Measurements from ENCODE around the gene ZNF580. TPM values are rescaled to one million over a fixed set of nuclear protein-coding genes. Genes with fewer than 3 reads are reported as not detected.
A peak's percentile ranks its signal among the peaks of the same experiment; 100 is the strongest.

ZNF580 gene
- total RNA-seq, 6 donors from 2014 or later = 28.1 to 84.1 (median 38.0) TPM

DNA sequence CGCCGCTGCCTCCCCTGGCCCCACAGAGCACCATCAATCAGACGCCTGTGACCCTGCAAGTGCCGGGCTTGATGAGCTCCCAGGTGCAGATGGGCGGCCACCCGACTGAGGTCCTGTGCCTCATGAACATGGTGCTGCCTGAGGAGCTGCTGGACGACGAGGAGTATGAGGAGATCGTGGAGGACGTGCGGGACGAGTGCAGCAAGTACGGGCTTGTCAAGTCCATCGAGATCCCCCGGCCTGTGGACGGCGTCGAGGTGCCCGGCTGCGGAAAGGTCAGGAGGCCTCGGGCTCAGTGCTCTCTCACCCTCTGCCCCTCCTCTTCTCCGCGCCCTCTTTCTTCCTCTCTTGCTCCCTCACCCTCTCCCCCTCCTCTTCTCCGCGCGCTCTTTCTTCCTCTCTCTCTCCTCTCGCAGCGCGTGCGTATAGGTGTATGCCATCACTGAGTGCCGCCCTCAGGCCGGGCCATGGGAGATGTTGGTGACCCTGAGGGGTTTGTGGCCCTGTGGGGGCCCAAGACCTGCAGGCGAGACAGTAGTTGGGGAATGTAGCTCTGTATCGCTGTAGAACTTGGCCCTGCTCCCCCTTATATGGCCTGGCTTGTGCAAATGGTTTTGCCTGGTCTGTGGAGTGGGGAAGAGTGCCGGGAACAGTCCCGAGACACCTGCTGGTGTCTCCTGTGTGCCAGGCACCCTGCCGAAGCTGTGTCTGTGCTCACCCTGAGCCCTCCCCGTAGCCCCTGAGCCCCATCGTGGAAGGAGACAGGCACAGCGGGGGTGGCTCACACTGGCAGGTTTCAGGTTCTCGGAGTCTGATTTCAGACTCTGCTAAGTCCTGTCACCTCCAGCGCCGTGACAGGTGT lies 28.8 kb downstream of the ZNF580 start:
- DNase-seq = no peak
- Histone ChIP-seq H3K36me3 (peaks cover 33 to 83% (median 74%) of the 10 kb centered on the region in 4 donors), H3K4me1 (peaks cover 4 to 32% (median 9%) of the 10 kb centered on the region in 4 donors), H3K27me3 (no peaks in the 10 kb centered on the region), H3K9me3 (no peaks in the 10 kb centered on the region), H3K27ac (no peak overlapping the region), H3K4me3 (no peak overlapping the region)
- 89 to 90% methylated on average over 30 to 43 of the region's 43 CpGs for WGBS, 2 donors
- TF ChIP-seq POLR2AphosphoS5 (IDR thresholded peaks at IDR 0.05) (no peak), EP300 (IDR thresholded peaks at IDR 0.05) (no peak), CTCF (IDR thresholded peaks at IDR 0.05) (no peak), POLR2A (IDR thresholded peaks at IDR 0.05) (no peak)
- no peak for ATAC-seq (ENCODE audit: low FRiP score in 2 of 2)

- Histone ChIP-seq H3K27ac (no peak overlapping the region), H3K4me1 (peaks cover 4 to 34% (median 10%) of the 10 kb centered on the region in 4 donors), H3K9me3 (no peaks in the 10 kb centered on the region), H3K36me3 (peaks cover 33 to 76% (median 67%) of the 10 kb centered on the region in 4 donors), H3K27me3 (no peaks in the 10 kb centered on the region), H3K4me3 (no peak overlapping the region)
- WGBS, 2 donors = 83 to 88% methylated on average over 14 to 20 of the region's 23 CpGs
- DNase-seq = peak; percentile 44 to 87
- no peak for TF ChIP-seq POLR2AphosphoS5 (IDR thresholded peaks at IDR 0.05)
- TF ChIP-seq POLR2A (IDR thresholded peaks at IDR 0.05) = no peak
- no peak for TF ChIP-seq EP300 (IDR thresholded peaks at IDR 0.05)
- TF ChIP-seq CTCF (IDR thresholded peaks at IDR 0.05) = no peak
- ATAC-seq (ENCODE audit: low FRiP score in 2 of 2) = peak in 1 of 2 donors; percentile 70
Observed at GRCh38 chr19:55670280-55671053, 29.7 kb downstream of the ZNF580 start.

DNA sequence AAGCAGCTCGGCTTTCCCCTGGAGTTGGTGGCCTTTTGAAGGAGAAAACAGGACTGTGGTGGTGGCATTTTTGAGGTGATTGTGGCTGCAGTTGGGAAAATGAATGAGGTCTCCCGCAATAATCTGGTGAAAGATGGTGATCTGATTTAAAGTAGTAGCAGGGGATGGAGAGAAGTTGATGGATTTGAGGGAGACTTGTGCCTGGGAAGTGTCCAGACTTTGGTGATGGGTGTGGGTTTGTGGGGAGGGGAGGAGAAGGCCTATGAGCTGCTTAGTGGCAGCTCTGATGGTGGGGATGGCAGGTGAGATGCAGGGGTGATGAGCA lies 30.2 kb downstream of the ZNF580 start:
- Histone ChIP-seq H3K4me1 (peaks cover 7 to 39% (median 14%) of the 10 kb centered on the region in 4 donors), H3K27me3 (no peaks in the 10 kb centered on the region), H3K27ac (no peak overlapping the region), H3K9me3 (no peaks in the 10 kb centered on the region), H3K36me3 (peaks cover 31 to 70% (median 61%) of the 10 kb centered on the region in 4 donors), H3K4me3 (no peak overlapping the region)
- TF ChIP-seq EP300 (IDR thresholded peaks at IDR 0.05) = no peak
- no peak for TF ChIP-seq CTCF (IDR thresholded peaks at IDR 0.05)
- no peak for TF ChIP-seq POLR2A (IDR thresholded peaks at IDR 0.05)
- TF ChIP-seq POLR2AphosphoS5 (IDR thresholded peaks at IDR 0.05) = no peak
- ATAC-seq (ENCODE audit: low FRiP score in 2 of 2) = no peak
- 88 to 100% methylated on average over 1 to 2 of the region's 2 CpGs for WGBS, 2 donors
- no peak for DNase-seq

- no peak overlapping the region for H3K27ac ChIP-seq
- ATAC-seq (ENCODE audit: low FRiP score in 2 of 2) = no peak
- H3K9me3 ChIP-seq = no peaks in the 10 kb centered on the region
- H3K36me3 ChIP-seq = peaks cover 27 to 56% (median 47%) of the 10 kb centered on the region in 4 donors
- no peak overlapping the region for H3K4me3 ChIP-seq
- TF ChIP-seq POLR2A (IDR thresholded peaks at IDR 0.05) (no peak), EP300 (IDR thresholded peaks at IDR 0.05) (no peak), POLR2AphosphoS5 (IDR thresholded peaks at IDR 0.05) (no peak), CTCF (IDR thresholded peaks at IDR 0.05) (no peak)
- no peaks in the 10 kb centered on the region for H3K27me3 ChIP-seq
- WGBS, 2 donors = 84 to 92% methylated on average over 5 of the region's 5 CpGs
- no peak for DNase-seq
- H3K4me1 ChIP-seq = peaks cover 21 to 53% (median 28%) of the 10 kb centered on the region in 4 donors
Observed at GRCh38 chr19:55672418-55672817, 31.6 kb downstream of the ZNF580 start.

Data from upper lobe of left lung (tissue), 6 donors.